H1 (cell line): ENCODE data around the gene IRF4. TPM values are rescaled to one million over a fixed set of nuclear protein-coding genes. Genes with fewer than 3 reads are reported as not detected.

Experiments used
- CHD2 ChIP-seq: IDR thresholded peaks from 2 replicates; pipeline ENCODE4 v1.6.1; 2012; ENCODE audit warnings: low read length, improper control_type of control experiment
- PHF8 ChIP-seq: fragments of 200-600 bp; sonication (generic); conservative IDR thresholded peaks from 2 replicates; pipeline ENCODE4 v1.7.1; 2012; ENCODE audit warnings: low read depth, mild to moderate bottlenecking, inconsistent platforms, low read length, moderate library complexity
- RXRA ChIP-seq: IDR thresholded peaks from 2 replicates; pipeline ENCODE4 v1.6.1; 2011; ENCODE audit warnings: low read depth, mild to moderate bottlenecking, low read length, moderate library complexity; ENCODE audit not compliant: insufficient read depth
- SAP30 ChIP-seq: fragments of 300-600 bp; sonication (generic); IDR thresholded peaks from 2 replicates; pipeline ENCODE4 v1.7.1; 2012; ENCODE audit warnings: low read length, moderate library complexity, mild to moderate bottlenecking, inconsistent platforms; ENCODE audit not compliant: insufficient read depth, insufficient replicate concordance
- SP2 ChIP-seq: IDR thresholded peaks from 2 replicates; pipeline ENCODE4 v1.6.1; 2012; ENCODE audit warnings: mild to moderate bottlenecking, low read length, inconsistent platforms
- polyA plus RNA-seq, 7 experiments: library from polyadenylated mRNA; depleted of rRNA in 3 of 7; stranded (reverse) in 5 of 7; unstranded in 2 of 7; fragments of >200 nt in 5 of 7; fragments of 200-250 nt in 2 of 7; gene quantifications; 1 replicate in 5 of 7; 2 replicates in 1 of 7; 4 replicates in 1 of 7; pipeline versions ENCODE4 v1.2.1 to v1.2.3, GENCODE V29; 2011 to 2013; ENCODE audit warnings: missing spikeins in 2 of 7, mixed read lengths in 2 of 7
- total RNA-seq: library from RNA; stranded (reverse); fragmentation: NEBNext Ultra II Directional; extraction: Animal tissue kit (Norgen Biotek cat#: 25700); gene quantifications from 2 replicates; pipeline ENCODE4 v1.2.1, GENCODE V29; 2021

The IRF4 gene
- total and polyA plus RNA-seq, 2 of the 8 experiments (the other 6 are each of a cell fraction or from before 2014, with no cell fraction given): 0.77 to 2.1 TPM

- no peak for TF ChIP-seq PHF8
- no peak for TF ChIP-seq RXRA
- TF ChIP-seq CHD2: no peak
- no peak for TF ChIP-seq SP2
- no peak for TF ChIP-seq SAP30
Observed at GRCh38 chr6:434051-434705, 42.6 kb downstream of the IRF4 start (continued).
